GM18868 (cell line): ENCODE measurements around the gene POMT2.
A peak's percentile ranks its signal among the peaks of the same experiment; 100 is the strongest.
"Not testable (repeated sequence)": the region's sequence is repeated elsewhere in the genome, so short reads cannot be mapped to it uniquely, and the experiment has no call there.

ENCODE experiments used
- ATAC-seq: cut with Tn5 transposase; IDR thresholded peaks from one replicate; pipeline ENCODE4 v1.9.1; 2021; ENCODE audit warnings: mild to moderate bottlenecking, moderate library complexity; ENCODE audit not compliant: unreplicated experiment

Gene POMT2

GRCh38 chr14:77302926-77303325 lies 17.8 kb downstream of the POMT2 start:
- ATAC-seq, result peak; percentile 57

GRCh38 chr14:77301103-77301502 lies 19.6 kb downstream of the POMT2 start:
- no peak for ATAC-seq

GRCh38 chr14:77299771-77300170 lies 20.9 kb downstream of the POMT2 start:
- no peak for ATAC-seq

- ATAC-seq, result no peak
Measured at GRCh38 chr14:77296906-77297305, 23.8 kb downstream of the POMT2 start.

- ATAC-seq, result no peak
Measured at GRCh38 chr14:77296155-77296554, 24.5 kb downstream of the POMT2 start.

- no peak for ATAC-seq
Measured at GRCh38 chr14:77290705-77291104, 30.0 kb downstream of the POMT2 start.

GRCh38 chr14:77286576-77286975 lies 34.1 kb downstream of the POMT2 start:
- no peak for ATAC-seq

GRCh38 chr14:77284466-77284865 lies 36.2 kb downstream of the POMT2 start:
- no peak for ATAC-seq

GRCh38 chr14:77284066-77284465 lies 36.6 kb downstream of the POMT2 start:
- ATAC-seq, result no peak

- ATAC-seq, result no peak
Measured at GRCh38 chr14:77281852-77282410, 38.8 kb downstream of the POMT2 start.

GRCh38 chr14:77280921-77281320 lies 39.8 kb downstream of the POMT2 start:
- not testable (repeated sequence) for ATAC-seq

GRCh38 chr14:77279719-77280118 lies 41.0 kb downstream of the POMT2 start:
- ATAC-seq, result no peak

GRCh38 chr14:77278461-77279230 lies 42.0 kb downstream of the POMT2 start:
- no peak for ATAC-seq

GRCh38 chr14:77276959-77277358 lies 43.7 kb downstream of the POMT2 start:
- no peak for ATAC-seq

GRCh38 chr14:77276295-77276935 lies 44.3 kb downstream of the POMT2 start:
- no peak for ATAC-seq

GRCh38 chr14:77275601-77276017 lies 45.1 kb downstream of the POMT2 start:
- ATAC-seq, result no peak

GRCh38 chr14:77275041-77275580 lies 45.6 kb downstream of the POMT2 start:
- no peak for ATAC-seq

GRCh38 chr14:77273796-77274195 lies 46.9 kb downstream of the POMT2 start:
- ATAC-seq, result no peak

GRCh38 chr14:77272261-77272660 lies 48.4 kb downstream of the POMT2 start:
- no peak for ATAC-seq

GRCh38 chr14:77271113-77271710 lies 49.5 kb downstream of the POMT2 start, which contains the start of gene NGB:
Gene NGB, minus strand, starts transcription at chr14:77271206. Its CDS starts 269 bp downstream, at chr14:77270937.
- no peak for ATAC-seq

GRCh38 chr14:77270361-77271112 lies 50.1 kb downstream of the POMT2 start:
- no peak for ATAC-seq
